Medulla oblongata (tissue), 1 donor: ENCODE results near the gene SLC39A5.
A peak's percentile ranks its signal among the peaks of the same experiment; 100 is the strongest.

Experiments
- DNase-seq: peaks from one replicate; pipeline ENCODE4 v3.0.0-alpha.2; 2015; ENCODE audit errors: extremely low spot score

Gene SLC39A5

DNA sequence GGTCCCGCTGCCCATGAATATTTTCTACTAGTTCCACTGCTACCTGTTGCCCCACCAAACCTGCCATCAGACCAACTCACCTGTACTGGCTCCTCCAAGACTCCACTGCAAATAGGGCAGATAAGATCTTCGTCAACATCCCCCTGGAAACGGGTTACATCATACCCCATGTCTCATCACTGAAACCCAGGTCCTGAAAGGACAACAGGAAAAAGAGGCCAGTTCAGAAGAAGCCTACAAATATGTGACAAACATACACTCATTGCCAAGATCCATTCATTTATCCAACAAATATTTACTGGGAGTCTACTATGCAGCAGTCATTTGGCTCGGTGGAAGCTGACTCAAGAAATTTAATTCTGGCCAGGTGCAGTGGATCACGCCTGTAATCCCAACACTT is 16.0 kb upstream of the SLC39A5 start:
- DNase-seq: no peak

DNA sequence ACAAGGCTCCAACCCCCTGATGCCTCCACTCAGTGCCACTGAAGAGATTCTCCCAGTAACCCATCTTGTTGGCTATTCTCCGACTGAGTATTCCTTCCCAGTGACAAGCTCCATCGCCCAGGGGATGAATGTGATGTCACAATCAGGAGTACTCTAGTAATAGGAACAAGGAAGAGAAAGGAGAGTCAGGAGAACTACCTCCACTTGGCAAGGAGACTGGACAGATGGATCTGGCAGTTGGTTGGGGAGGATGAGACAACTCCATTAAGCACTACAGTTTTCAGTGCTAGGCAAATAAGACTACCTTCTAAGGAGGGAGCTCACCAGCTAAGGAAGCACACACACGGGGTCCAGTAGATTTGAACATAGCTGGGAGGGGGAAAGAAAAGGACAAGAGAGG is 13.4 kb upstream of the SLC39A5 start:
- no peak for DNase-seq

DNA sequence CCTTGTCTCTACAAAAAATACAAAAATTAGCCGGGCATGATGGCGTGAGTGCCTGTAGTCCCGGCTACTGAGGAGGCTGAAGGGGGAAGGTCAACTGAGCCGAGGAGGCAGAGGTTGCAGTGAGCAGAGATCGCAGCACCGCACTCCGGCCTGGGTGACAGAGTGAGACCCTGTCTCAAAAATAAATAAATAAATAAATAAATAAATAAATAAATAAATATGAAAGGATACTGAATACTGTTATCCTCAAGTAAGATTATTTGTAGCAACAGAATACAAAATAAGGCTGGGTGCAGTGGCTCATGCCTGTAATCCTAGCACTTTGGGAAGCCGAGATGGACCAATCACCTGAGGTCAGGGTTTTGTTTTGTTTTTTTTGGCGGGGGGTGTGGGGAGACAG is 10.0 kb upstream of the SLC39A5 start:
- no peak for DNase-seq

DNA sequence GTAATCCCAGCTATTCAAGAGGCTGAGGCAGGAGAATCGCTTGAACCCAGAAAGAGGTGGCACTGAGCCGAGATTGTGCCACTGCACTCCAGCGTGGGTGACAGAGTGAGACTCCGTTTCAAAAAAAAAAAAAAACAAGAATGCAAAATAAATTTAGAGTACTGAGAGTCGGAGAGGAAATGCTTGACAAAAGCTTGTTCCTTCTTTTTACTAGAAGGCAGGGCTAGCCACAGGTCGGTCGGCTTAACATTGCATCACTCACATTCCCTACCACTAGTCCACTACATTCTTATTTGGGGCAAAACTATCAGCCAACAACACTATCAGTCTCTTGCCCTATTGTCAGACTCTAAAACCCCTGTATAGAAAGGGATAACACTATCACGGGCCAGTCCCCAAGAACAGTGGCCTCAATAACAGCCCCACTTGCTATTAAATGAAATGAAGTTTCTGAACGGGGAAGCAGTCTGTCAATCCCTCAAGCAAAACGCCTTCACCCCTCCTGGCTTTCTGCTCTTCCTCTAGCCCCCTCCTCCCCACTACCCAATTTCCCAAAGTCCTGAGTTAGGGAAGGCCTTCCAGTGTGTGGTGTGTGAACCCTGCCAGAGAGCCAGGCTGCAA is 9.1 kb upstream of the SLC39A5 start:
- DNase-seq: peak; percentile 53

DNA sequence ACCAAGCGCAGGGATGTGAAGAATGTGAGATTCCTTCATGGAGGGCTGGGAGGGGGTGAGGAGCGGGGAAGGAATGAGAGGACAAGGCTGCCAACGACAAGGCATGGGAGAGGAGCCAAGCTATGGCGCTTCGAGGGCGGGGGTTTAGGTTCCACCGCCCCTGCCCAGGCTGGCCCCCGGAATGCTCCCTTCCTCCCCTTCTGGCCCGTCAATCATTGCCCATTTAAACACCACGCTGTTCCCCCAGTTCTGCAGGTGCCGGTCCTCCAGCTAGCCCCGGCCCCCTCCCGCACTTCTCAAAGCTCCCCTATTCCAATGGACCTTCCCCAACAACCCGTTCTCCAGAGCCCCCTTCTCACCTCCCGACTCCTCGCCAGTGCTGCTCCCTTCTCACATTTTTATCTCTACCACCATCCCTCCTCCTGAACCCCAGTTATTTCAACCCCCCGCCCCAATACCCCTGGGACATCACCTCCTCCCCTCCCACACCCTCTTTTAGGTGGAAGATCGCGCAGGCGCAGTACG is 8.6 kb upstream of the SLC39A5 start:
- DNase-seq: no peak

DNA sequence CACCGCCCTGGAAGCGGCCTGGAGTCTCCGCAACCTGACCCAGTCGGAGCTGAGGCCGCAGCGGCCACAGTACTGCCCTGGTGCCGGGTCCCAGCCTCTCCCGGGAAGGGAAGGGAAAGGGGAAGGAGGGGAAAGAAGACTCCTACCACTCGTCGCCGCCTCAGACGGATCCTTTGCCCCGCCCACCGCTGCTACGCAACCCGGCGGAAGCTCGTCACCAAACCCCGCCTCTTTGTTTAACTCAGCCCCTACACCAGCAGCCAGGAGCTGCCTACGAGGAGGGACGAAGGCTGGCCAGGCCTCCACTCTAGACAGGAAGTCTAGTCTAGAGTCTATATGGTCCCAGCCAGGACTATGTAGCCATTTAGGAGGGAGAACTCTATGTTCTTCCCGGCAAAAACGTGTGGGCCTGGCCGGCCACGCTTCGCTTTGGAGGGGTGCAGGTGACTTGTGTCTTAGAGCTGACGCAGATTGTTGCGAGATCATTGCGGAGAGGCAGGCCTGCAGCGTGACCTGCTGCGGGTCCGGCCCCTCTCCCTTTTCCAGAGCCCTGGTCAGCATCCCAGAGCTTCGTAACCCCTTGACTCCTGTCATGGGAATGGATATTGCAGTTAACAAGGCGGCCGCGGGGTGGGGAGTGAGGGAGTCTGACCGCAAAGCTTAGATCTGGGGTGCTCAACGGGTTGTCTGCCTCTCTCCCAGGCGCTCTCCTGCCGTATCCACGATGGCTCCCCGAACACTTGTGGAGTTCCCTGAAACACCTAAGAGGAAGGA is 7.9 kb upstream of the SLC39A5 start, which contains the start of gene RNF41:
TSS of gene RNF41 (minus strand) at position 166 of the 774 bp plus-strand sequence. CDS start 7,875 bp downstream, outside the sequence.
- DNase-seq: peak; percentile 98

DNA sequence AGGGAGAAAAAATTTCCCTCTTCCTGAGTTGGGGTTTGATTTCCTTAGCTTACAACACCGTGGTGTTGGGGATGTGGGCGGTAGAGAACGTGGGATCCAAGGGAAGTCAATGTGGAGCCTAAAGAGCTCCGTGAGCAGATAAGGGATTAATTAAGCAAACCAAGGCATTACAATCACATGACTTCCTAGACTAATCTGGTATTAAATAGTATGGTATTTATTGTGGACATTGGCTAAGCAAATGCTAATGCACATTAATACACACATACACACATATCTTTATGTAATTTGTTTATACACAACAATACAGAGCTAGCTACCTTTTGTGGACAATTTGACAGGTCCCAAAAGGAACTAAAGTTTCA is 7.3 kb upstream of the SLC39A5 start:
- DNase-seq: no peak

DNA sequence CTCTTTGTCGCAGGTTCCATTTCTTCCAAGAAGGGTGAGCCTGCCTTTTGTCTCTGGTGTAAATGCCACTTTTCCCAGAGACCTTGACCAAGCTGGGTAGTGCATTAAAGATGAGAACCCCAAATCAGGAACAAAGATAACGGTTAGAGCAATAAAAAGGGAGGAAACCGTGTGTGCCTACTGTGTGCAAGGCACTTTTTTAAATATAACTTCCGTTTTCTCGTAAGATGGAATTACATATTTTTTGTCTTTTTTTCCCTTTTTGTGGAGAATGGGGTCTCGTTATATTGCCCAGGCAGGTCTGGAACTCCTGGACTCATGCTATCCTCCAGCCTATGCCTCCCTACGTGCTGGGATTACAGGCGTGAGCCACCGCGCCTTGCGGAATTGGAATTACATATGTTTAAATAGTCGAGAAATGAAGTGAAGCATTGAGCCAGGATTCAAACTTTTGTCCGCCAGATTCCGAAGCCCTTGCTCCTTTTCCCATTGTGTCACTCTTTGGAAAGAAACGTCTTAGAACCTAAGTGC is 6.2 kb upstream of the SLC39A5 start:
- DNase-seq: no peak

DNA sequence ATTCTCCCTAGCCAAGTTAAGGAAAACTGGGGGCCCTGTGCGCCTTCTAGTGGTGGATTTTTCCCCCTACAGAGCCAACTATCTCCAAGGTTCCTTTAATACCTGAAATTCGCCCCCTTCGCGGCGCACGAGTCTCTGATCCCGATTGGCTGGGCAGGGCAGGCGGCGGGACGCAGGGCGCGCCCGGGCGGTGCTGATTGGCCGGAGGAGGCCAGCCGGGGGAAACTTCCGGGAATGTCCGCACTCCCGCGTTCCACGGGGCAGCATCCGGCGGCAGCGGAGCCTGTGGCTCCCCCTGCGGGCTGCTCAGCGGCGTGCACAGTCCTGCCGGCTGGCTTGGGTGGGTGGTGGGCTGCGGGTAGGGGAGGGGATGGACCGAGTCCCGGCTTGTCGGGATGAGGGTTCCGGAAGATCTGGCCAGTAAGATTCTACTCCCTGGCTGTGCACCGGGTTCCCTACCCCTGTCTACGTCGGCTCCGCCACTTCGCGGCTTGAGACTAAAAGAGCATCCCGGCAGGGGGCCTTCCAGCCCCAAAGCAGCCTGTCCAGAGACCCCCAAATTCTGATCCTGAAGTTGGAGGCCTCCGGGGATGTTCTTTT is 5.6 kb upstream of the SLC39A5 start, which contains the start of gene NABP2:
TSS of gene NABP2 (plus strand) at position 241 of the 600 bp plus-strand sequence. CDS start 515 bp downstream, outside the sequence.
- peak; percentile 98 for DNase-seq

DNA sequence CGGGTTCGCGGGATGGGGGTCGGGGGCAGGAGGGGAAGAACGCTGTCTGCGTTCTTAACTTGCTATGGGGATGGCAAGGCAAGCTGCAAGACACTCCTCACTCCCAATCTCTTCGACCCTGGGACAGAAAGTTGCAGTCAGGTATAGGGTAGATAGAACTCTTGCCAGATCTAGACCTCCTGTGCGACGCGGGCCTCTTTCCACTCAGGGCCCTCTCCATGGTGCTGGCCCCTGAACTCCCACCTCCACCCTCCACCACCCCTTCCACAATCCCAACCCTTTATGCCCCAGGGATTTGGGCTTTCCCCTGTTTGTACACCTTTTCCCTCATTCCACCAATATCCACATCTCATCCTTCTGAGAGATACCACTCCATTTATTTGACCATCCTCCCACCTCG is 4.9 kb upstream of the SLC39A5 start:
- DNase-seq: no peak

DNA sequence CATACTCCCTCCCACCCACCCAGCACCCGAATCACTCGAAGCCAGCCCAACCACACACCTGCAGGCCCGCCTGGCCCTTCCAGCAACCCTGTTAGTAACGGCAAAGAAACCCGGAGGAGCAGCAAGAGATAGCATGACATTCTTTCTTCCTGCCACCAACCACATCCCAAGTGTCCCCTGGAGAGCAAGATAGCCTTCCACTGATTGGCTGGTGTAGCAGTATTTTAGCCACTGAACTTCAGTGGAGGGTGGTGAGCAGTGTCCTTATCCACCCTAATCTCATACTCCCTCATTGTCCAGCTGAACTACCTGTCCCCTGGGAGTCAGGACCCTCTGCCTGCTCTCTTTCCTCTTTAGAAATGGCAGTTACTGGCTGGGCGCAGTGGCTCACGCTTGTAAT is 769 bp upstream of the SLC39A5 start:
- no peak for DNase-seq

DNA sequence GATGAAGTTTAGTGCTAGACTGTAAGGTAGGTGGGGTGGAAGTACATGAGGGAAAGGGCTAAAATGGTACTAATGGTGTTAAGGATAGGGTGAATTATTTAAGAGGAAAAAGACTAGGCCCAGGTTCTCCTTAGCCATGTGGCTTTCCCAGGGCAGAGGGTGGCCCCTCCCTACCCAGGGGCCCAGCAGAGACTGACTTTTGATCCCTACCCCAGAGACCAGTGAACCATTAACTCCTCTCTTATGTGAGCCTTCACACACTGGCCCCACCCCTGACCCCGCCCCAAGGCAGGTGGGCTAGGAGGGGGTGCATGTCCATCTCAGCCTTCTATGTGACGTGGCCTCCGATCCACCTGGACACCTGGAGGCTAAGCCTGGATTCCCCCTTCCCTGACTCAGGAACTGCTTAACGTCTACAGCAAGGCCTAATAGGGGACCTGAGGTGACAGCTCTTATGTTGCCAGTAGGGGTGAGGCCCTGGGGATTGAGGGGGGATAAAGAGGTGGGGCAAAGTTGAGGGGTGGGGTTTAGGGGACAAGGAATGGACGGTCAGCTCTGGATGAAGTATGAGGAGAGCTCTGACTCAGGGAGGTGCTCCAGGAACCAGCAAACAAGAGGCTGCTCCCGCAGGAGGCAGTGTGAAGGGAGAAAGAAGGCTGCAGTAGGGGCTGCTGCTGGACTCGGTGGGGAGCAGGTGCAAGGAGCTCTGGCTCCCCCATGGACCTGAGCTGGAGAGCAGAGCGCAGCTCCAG is 757 bp downstream of the SLC39A5 start:
- DNase-seq: no peak

DNA sequence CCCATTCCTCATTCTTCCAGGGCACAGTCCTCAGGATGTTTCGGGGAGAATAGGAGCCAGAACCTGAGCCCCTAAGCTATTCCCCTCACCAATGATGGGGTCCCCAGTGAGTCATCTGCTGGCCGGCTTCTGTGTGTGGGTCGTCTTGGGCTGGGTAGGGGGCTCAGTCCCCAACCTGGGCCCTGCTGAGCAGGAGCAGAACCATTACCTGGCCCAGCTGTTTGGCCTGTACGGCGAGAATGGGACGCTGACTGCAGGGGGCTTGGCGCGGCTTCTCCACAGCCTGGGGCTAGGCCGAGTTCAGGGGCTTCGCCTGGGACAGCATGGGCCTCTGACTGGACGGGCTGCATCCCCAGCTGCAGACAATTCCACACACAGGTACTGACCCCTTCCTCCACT is 1.3 kb downstream of the SLC39A5 start:
- no peak for DNase-seq

DNA sequence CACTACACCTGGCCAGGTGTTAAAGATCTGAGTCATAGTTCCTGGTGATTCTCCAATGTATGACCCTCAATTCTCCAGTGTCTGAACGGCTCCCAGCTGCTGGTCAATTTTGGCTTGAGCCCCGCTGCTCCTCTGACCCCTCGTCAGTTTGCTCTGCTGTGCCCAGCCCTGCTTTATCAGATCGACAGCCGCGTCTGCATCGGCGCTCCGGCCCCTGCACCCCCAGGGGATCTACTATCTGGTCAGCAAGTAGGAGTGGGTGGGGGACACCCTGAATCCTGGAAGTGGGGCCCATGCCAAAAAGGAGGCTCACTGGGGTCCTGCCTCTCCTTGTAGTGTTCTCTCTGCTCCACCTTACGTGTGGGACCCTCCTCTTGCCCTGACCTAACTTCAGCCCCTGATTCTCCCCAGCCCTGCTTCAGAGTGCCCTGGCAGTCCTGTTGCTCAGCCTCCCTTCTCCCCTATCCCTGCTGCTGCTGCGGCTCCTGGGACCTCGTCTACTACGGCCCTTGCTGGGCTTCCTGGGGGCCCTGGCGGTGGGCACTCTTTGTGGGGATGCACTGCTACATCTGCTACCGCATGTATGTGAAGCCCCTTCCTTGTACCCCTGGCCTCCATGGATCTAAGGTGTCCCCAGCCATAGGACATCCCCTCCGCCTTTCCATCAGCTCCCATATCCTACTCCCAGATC is 5.0 kb downstream of the SLC39A5 start:
- no peak for DNase-seq

DNA sequence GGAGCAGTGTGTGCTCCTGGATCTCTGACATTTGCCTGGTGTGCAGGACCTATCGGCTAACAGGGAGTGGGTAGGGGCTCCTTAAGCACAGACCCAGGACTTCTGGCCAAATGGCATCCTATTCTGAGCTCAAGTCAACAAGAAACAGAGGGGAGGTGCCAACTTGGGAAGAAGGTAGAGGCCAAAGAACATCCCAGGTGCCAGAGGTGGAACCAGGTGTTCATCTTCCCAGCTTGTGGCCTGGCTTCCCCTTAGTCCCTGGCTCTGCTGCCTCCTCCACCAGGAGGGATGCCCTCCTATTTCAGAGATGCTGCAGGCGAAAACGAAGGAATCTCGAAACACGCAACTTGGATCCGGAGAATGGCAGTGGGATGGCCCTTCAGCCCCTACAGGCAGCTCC is 6.2 kb downstream of the SLC39A5 start:
- no peak for DNase-seq

DNA sequence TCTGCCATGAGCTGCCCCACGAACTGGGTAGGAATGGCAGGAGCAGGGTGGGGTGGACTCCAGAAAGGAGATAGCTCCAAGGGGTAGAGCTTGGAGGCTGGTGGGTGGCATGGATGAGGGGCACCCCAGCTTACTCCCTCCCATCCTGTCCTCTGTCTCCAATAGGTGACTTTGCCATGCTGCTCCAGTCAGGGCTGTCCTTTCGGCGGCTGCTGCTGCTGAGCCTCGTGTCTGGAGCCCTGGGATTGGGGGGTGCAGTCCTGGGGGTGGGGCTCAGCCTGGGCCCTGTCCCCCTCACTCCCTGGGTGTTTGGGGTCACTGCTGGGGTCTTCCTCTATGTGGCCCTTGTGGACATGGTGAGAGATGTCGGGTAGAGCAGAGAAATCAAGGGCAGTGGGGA is 7.1 kb downstream of the SLC39A5 start:
- DNase-seq: no peak

DNA sequence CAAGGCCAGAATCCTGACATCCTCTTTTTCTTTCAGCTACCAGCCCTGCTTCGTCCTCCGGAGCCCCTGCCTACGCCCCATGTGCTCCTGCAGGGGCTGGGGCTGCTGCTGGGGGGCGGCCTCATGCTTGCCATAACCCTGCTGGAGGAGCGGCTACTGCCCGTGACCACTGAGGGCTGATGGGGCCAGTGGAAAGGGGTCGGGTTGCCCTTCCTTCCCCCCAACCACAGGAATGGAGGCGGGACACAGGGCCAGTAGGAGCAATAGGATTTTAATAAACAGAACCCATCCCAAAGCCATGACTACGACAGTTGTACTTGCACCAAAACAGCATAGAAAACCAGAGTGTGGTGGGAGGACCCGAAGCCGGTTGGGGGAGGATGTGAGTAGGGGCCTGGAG is 7.7 kb downstream of the SLC39A5 start:
- no peak for DNase-seq

DNA sequence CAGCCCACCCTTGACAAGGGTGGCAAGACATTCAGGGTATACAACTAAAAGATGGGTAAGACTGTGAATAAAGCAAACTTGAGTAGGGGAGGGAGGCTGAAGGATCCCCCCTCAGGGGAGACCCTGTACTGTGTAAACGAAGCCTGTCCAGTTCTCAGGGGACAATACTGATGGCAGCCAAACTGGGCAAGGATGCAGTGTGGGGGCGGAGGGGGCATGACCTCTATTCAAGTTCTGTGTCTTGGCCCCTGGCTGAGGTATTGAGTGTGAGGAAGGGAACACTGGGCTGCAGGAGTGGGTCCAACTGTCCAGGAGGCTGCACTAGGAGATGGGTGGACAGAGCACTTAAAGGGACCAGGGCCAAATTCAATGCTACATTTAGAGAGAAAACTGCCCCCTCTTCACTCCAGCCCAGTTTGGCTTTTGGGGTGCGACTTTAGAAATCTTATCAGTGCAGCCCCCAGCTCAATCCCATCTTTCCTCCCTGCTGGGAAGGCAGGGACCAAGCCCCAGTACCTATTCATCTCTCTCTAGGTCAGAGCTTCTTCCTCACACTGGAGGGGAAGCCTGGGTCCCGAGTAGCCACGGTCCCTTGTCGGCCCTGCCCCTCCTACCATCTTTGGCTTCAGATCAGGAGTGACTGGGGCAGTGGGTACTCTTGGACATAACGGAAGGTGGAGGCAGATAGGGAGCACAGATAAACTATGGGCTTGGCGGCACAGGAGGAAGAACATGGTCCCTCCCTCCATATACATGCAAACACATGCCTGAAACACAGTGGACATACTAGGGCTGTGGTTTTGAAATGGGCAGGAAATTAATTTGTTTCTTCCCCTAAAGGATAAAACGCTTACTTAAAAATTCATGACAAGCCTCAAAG is 11.8 kb downstream of the SLC39A5 start:
- DNase-seq: no peak

DNA sequence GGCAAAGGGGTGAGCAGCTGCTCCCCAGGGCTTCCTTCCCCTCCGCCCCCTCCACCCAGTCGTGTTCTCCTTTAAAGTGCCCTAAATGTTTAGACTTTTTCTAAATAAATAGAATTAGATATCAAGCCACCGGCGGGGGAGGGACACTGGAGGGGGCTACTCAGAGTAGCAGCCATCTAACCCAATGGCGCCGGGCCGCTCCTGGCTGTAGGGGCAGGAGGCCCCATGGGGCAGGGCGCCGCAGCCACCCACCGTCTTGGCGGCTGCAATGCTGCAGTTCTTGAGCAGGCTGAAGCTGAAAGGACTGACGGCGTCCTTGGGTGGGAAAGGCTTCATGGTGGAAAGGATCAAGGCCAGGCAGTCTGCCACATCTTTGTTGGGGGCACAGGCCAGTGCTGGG is 13.1 kb downstream of the SLC39A5 start:
- DNase-seq: no peak

DNA sequence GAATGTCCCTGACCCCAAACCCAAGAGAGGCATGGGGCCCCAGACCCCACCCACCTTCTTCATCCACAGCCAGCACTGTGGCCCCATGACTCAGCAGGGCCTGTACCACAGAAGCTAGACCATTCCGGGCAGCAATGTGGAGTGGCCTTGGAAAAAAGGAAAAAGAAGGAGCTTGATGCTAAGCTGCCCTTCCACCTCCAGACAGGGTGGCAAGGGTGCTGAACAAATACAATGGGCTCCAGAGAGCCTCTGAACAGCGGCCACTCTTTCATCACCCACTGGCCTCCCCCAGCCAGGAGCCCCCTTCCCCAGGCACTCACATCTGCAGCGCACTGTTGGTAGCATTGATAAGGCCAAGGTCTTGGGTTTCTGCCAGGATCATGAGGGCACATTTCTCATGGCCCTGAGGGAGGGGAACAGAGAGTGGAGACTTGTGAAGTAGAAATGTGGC is 13.9 kb downstream of the SLC39A5 start:
- no peak for DNase-seq
